ENCODE measurements around the gene CXCR6.
A peak's percentile ranks its signal among the peaks of the same experiment; 100 is the strongest.
"Not testable (repeated sequence)": the region's sequence is repeated elsewhere in the genome, so short reads cannot be mapped to it uniquely, and the experiment has no call there.

The CXCR6 gene

GRCh38 chr3:45992133-45992729, 49.0 kb downstream of the CXCR6 start:
- H3K4me3 ChIP-seq (ENCODE audit: low read depth, low read length) = no peak overlapping the region
- TF ChIP-seq CTCF (IDR thresholded peaks at IDR 0.05; ENCODE audit: low read depth, low read length, missing control alignments) = no peak
- no peak for DNase-seq (ENCODE audit: low read depth)

- H3K4me3 ChIP-seq (ENCODE audit: low read depth, low read length) = no peak overlapping the region
- DNase-seq (ENCODE audit: low read depth) = no peak
- TF ChIP-seq CTCF (IDR thresholded peaks at IDR 0.05; ENCODE audit: low read depth, low read length, missing control alignments) = no peak
These were observed 49.6 kb downstream of the CXCR6 start for GRCh38 chr3:45992821-45993221.

- TF ChIP-seq CTCF (IDR thresholded peaks at IDR 0.05; ENCODE audit: low read depth, low read length, missing control alignments) = no peak
- H3K4me3 ChIP-seq (ENCODE audit: low read depth, low read length) = no peak overlapping the region
- no peak for DNase-seq (ENCODE audit: low read depth)
These were observed 50.3 kb downstream of the CXCR6 start for GRCh38 chr3:45993421-45994027.

GRCh38 chr3:45994419-45995235, 51.4 kb downstream of the CXCR6 start:
- DNase-seq (ENCODE audit: low read depth) = no peak
- TF ChIP-seq CTCF (IDR thresholded peaks at IDR 0.05; ENCODE audit: low read depth, low read length, missing control alignments) = no peak
- H3K4me3 ChIP-seq (ENCODE audit: low read depth, low read length) = peak overlapping the region; percentile 82

- TF ChIP-seq CTCF (IDR thresholded peaks at IDR 0.05; ENCODE audit: low read depth, low read length, missing control alignments) = no peak
- DNase-seq (ENCODE audit: low read depth) = peak; percentile 75
- H3K4me3 ChIP-seq (ENCODE audit: low read depth, low read length) = peak within 1 kb of the TSS; percentile 82
These were observed 52.2 kb downstream of the CXCR6 start, which contains the start of gene FYCO1 for GRCh38 chr3:45995236-45996192. TSS of gene FYCO1 (minus strand) at chr3:45995824. CDS start at chr3:45984910, 10,914 bp downstream.

GRCh38 chr3:45997499-45997898, 54.2 kb downstream of the CXCR6 start:
- not testable (repeated sequence) for H3K4me3 ChIP-seq (ENCODE audit: low read depth, low read length); DNase-seq (ENCODE audit: low read depth)

All from GM12864 (cell line).